Ectodermal cell (in vitro differentiated cells): ENCODE results near the gene SLC7A5.
A peak's percentile ranks its signal among the peaks of the same experiment; 100 is the strongest.
"Not testable (repeated sequence)": the region's sequence is repeated elsewhere in the genome, so short reads cannot be mapped to it uniquely, and the experiment has no call there.

Experiments
- H3K27ac ChIP-seq: 2 replicates; pipeline ENCODE4 v1.7.0; 2013; ENCODE audit warnings: mild to moderate bottlenecking, low read depth, low read length; ENCODE audit not compliant: insufficient read depth, poor library complexity, severe bottlenecking
- H3K27me3 ChIP-seq: 2 replicates; pipeline ENCODE4 v1.7.0; 2013; ENCODE audit warnings: mild to moderate bottlenecking, low read length; ENCODE audit not compliant: insufficient read depth, control insufficient read depth, poor library complexity, severe bottlenecking
- H3K36me3 ChIP-seq: one replicate; pipeline ENCODE4 v1.7.0; 2013; ENCODE audit warnings: low read length; ENCODE audit not compliant: control insufficient read depth, insufficient read depth
- H3K4me1 ChIP-seq: one replicate; pipeline ENCODE4 v1.7.0; 2013; ENCODE audit warnings: low read length; ENCODE audit not compliant: control insufficient read depth, insufficient read depth
- H3K4me3 ChIP-seq: 2 replicates; pipeline ENCODE4 v1.7.0; 2013; ENCODE audit warnings: low read depth, low read length, control low read depth; ENCODE audit not compliant: insufficient read depth
- H3K9me3 ChIP-seq: 2 replicates; pipeline ENCODE4 v1.7.0; 2013; ENCODE audit warnings: mild to moderate bottlenecking, low read length, moderate library complexity; ENCODE audit not compliant: control insufficient read depth
- WGBS, 2 experiments: methylation state at CpG; one replicate each; pipeline ENCODE4 v1.1.7; 2013; ENCODE audit warnings: missing lambda C conversion rate in 2 of 2; 5-methylcytosine and 5-hydroxymethylcytosine counted together

SLC7A5 gene

GRCh38 chr16:87861300-87862099 is 7.8 kb downstream of the SLC7A5 start:
- H3K4me1 ChIP-seq, H3K36me3 ChIP-seq, H3K9me3 ChIP-seq, H3K27me3 ChIP-seq, H3K4me3 ChIP-seq, H3K27ac ChIP-seq: not testable (repeated sequence)
- WGBS, 2 experiments: 93 to 95% methylated on average over 18 of the region's 18 CpGs

DNA sequence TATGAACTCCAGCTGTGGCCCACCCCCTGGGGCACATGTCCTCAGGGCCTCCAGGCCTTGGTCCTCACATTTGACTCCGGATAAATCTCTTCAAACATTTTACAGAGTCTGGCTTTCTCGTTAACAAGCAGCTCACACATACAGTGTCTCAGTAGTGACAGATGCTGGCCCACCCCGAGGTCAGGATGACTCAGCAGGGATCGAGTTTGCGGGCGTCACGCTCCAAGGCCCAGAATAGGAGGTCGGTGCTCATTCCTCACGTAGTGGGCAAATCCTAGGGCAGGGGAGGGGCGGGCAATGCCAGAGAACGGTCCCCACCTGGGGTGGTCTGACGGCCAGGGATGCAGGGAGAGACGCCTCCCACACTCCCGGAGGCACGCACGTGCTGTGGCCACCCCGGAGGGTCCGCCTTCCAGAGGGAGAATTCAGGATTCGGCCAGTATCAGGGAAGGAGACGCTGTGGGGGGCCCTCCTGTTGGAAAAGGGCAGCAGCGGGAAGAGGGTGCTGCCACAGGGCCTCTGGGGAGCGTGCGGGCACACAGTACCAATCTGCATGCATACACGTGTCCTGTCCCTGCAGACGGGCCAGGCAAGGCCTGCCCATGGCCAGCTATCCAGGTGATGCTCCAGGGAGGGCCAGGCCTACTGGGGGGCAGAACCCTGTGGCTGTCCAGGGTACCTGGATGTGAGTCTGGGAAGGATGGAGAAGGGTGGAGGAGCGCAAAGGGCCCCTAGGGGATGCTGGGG is 8.6 kb downstream of the SLC7A5 start:
- no peaks in the 10 kb centered on the region for H3K36me3 ChIP-seq
- H3K9me3 ChIP-seq: no peaks in the 10 kb centered on the region
- H3K27me3 ChIP-seq: no peaks in the 10 kb centered on the region
- WGBS, 2 experiments: 85 to 87% methylated on average over 26 of the region's 26 CpGs
- no peak overlapping the region for H3K4me3 ChIP-seq
- no peaks in the 10 kb centered on the region for H3K4me1 ChIP-seq
- H3K27ac ChIP-seq: no peak overlapping the region

GRCh38 chr16:87858151-87858993 is 10.9 kb downstream of the SLC7A5 start:
- H3K27ac ChIP-seq, H3K27me3 ChIP-seq, H3K4me1 ChIP-seq, H3K4me3 ChIP-seq, H3K36me3 ChIP-seq, H3K9me3 ChIP-seq: not testable (repeated sequence)
- 93% methylated on average over 27 of the region's 27 CpGs for WGBS, 2 experiments

GRCh38 chr16:87856791-87857228 is 12.5 kb downstream of the SLC7A5 start:
- Histone ChIP-seq H3K27me3 (no peaks in the 10 kb centered on the region), H3K4me1 (peaks cover 15% of the 10 kb centered on the region), H3K27ac (no peak overlapping the region), H3K36me3 (no peaks in the 10 kb centered on the region), H3K9me3 (no peaks in the 10 kb centered on the region), H3K4me3 (no peak overlapping the region)
- WGBS, 2 experiments: 90 to 92% methylated on average over 15 of the region's 15 CpGs

DNA sequence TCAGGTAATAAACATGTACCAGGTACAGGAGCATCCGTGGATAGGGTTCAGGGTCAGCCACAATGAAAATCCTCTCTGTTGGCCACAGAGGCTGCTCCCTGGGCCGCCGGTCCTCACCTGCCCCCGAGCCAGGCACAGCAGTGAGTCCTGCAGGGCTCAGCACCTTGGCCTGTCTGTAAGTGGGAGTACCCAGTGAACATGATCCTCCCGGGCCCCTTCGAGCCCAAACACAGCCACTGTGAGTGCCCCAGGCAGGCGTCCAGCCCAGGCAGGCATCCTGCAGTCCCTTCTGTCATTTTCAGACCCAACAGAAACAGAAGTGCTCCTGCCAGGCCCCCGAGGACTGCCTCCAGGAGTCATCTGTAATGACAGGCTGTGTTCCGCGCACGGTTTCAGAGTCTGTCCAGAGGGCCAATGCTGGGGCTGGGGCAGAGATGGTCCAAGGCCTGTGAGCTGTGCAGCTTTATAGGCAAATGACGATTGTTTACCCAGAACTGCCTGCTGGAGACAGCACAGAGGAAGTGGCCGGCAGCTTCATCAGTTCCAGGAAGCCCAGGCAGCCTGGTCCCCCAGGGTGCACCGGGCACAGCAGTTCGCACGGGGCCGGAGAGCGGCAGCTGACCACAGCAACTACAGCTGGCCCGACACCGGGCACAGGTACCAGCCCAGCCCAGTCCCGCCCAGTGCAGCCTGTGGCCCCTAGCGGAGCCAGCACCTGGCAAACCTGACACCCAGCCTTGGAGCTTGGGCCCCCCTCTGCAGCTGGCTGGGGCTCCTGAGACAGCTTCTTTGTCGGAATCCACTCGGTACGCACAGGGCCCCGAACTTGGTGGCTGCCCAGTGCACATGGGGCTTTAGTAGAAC is 13.2 kb downstream of the SLC7A5 start:
- Histone ChIP-seq H3K27me3 (no peaks in the 10 kb centered on the region), H3K36me3 (no peaks in the 10 kb centered on the region), H3K9me3 (no peaks in the 10 kb centered on the region), H3K27ac (no peak overlapping the region), H3K4me3 (no peak overlapping the region), H3K4me1 (peaks cover 15% of the 10 kb centered on the region)
- WGBS, 2 experiments: 89 to 90% methylated on average over 26 of the region's 26 CpGs

GRCh38 chr16:87854907-87855683 is 14.2 kb downstream of the SLC7A5 start:
- Histone ChIP-seq H3K27me3 (no peaks in the 10 kb centered on the region), H3K36me3 (no peaks in the 10 kb centered on the region), H3K9me3 (no peaks in the 10 kb centered on the region), H3K4me3 (no peak overlapping the region), H3K4me1 (peaks cover 15% of the 10 kb centered on the region), H3K27ac (no peak overlapping the region)
- 93 to 94% methylated on average over 22 of the region's 22 CpGs for WGBS, 2 experiments

DNA sequence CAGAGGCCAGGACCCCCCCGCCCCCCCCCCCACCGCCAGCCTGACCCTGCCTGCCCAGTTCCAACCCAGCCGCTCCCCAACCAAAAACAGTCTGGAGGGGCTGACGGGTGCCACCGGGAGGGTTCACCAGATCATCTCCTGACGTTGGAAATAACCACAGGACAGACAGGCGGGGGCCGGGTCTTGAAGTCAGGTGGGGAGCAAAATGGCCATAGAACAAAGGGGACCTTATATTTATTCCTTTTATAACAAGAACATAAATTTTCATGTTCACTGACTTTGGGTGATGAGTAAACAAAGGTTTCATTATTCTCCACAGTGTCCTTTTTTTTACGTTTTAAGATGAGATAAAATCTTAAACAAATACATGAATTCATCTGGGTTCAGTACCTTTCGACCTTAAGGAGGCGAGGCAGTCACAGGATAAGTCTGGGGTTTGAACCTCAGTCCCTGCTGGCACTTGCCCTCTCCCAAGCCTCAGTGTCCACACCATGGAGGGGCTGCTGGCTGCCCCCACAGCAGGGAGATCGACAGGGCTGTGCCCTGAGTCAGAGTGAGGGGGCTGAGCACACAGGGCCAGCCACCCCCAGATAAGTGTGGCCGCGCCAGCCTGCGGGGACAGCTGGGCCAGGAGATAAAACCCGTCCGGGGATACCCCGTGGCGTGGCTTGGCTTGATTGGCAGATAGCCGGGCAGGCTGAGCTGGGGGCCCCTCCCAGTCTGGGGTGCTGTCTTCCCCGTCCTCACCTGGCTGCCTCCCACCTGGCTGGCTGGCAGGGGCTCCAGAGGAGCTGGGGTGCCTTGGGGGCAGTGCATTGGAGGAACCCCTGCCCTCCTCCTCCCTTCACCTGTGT is 15.0 kb downstream of the SLC7A5 start:
- Histone ChIP-seq H3K9me3 (no peaks in the 10 kb centered on the region), H3K27me3 (no peaks in the 10 kb centered on the region), H3K27ac (no peak overlapping the region), H3K4me1 (peaks cover 15% of the 10 kb centered on the region), H3K4me3 (no peak overlapping the region), H3K36me3 (no peaks in the 10 kb centered on the region)
- WGBS, 2 experiments: 86 to 88% methylated on average over 19 of the region's 21 CpGs

GRCh38 chr16:87853411-87854052 is 15.8 kb downstream of the SLC7A5 start:
- Histone ChIP-seq H3K4me1 (peaks cover 18% of the 10 kb centered on the region), H3K9me3 (no peaks in the 10 kb centered on the region), H3K4me3 (no peak overlapping the region), H3K36me3 (no peaks in the 10 kb centered on the region), H3K27me3 (no peaks in the 10 kb centered on the region), H3K27ac (peak overlapping the region; percentile 78)
- 20% methylated on average over 25 of the region's 25 CpGs for WGBS, 2 experiments
